C4-2B (cell line): ENCODE results near the gene SRP9.

Experiments
- H3K27ac ChIP-seq: fragments of 450-650 bp; 2 replicates; pipeline ENCODE4 v1.5.1; 2017
- CTCF ChIP-seq: fragments of 450-650 bp; conservative IDR thresholded peaks from 2 replicates; pipeline ENCODE4 v1.5.1; 2017; ENCODE audit warnings: mild to moderate bottlenecking
- ZFX ChIP-seq: fragments of 450-650 bp; IDR thresholded peaks from 2 replicates; pipeline ENCODE4 v1.6.1; 2017

The SRP9 gene

GRCh38 chr1:225834417-225835329, 57.0 kb downstream of the SRP9 start:
- TF ChIP-seq CTCF (no peak), ZFX (no peak)
- H3K27ac ChIP-seq, result peak overlapping the region; percentile 97

GRCh38 chr1:225835856-225836255, 58.2 kb downstream of the SRP9 start:
- H3K27ac ChIP-seq, result peak overlapping the region; percentile 97
- TF ChIP-seq ZFX (no peak), CTCF (no peak)

DNA sequence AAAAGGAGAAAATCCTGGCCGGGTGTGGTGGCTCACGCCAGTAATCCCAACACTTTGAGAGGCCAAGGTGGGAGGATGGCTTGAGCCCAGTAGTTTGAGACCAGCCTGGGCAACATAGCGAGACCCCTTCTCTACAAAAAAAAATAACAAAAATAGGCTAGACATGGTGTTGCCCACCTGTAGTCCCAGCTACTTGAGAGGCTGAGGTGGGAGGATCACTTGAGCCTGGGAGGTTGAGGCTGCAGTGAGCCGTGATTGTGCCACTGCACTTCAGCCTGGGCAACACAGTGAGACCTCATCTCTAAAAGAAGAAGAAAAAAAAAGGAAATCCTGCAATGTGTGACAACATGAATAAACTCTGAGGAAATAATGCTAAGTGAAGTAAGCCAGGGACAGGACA, 58.7 kb downstream of the SRP9 start:
- H3K27ac ChIP-seq, result peak overlapping the region; percentile 97

- no peak overlapping the region for H3K27ac ChIP-seq
Observed at GRCh38 chr1:225838793-225839192, 61.2 kb downstream of the SRP9 start.

More at GRCh38 chr1:225838793-225839192, 61.2 kb downstream of the SRP9 start:
- TF ChIP-seq ZFX (no peak), CTCF (no peak)
